AG04450 (cell line): ENCODE results near the gene RCE1. TPM values are rescaled to one million over a fixed set of nuclear protein-coding genes. Genes with fewer than 3 reads are reported as not detected.
"Not testable (repeated sequence)": the region's sequence is repeated elsewhere in the genome, so short reads cannot be mapped to it uniquely, and the experiment has no call there.

Source experiments
- CTCF ChIA-PET: fragments of 300-600, 350-600 bp; formaldehyde crosslinking; extraction: SDS; loops from one replicate; lab custom pipeline; 2022; ENCODE audit warnings: antibody characterized with exemption, inconsistent platforms; lab: Charles Lee
- POLR2A ChIA-PET: fragments of 350-600 bp; formaldehyde crosslinking; extraction: SDS; loops from one replicate; lab custom pipeline; 2021; ENCODE audit warnings: antibody characterized with exemption, inconsistent platforms; lab: Yijun Ruan, JAX
- DNase-seq: peaks from one replicate; pipeline ENCODE4 v3.0.0-alpha.2; 2011; ENCODE audit warnings: low read depth, low spot score
- H3K27ac ChIP-seq: one replicate; pipeline ENCODE4 v1.5.1; 2012; ENCODE audit warnings: low read depth, low read length, control low read depth
- H3K27me3 ChIP-seq: one replicate; pipeline ENCODE4 v1.6.0; 2012; ENCODE audit warnings: low read length; ENCODE audit not compliant: control insufficient read depth, insufficient read depth
- H3K4me3 ChIP-seq: 2 replicates; pipeline ENCODE4 v1.5.1; 2011; ENCODE audit warnings: mild to moderate bottlenecking, low read depth, low read length, control low read depth
- H3K9me3 ChIP-seq: 2 replicates; pipeline ENCODE4 v1.5.1; 2012; ENCODE audit warnings: low read length; ENCODE audit not compliant: control insufficient read depth, insufficient read depth
- polyA minus RNA-seq: library from RNA; depleted of rRNA, polyadenylated mRNA; stranded (reverse); fragments of >200 nt; gene quantifications from 2 replicates; pipeline ENCODE4 v1.2.3, GENCODE V29; 2011; rRNA and poly(A)+ RNA removed
- polyA plus RNA-seq: library from polyadenylated mRNA; depleted of rRNA; stranded (reverse); fragments of >200 nt; gene quantifications from 2 replicates; pipeline ENCODE4 v1.2.3, GENCODE V29; 2011; rRNA removed
- TF ChIP-seq, protein P1 (sequence below): IDR thresholded peaks from 2 replicates; pipeline ENCODE4 v1.5.1; 2011; ENCODE audit warnings: low read depth, low read length, control low read depth, inconsistent platforms

Gene RCE1, protein sequence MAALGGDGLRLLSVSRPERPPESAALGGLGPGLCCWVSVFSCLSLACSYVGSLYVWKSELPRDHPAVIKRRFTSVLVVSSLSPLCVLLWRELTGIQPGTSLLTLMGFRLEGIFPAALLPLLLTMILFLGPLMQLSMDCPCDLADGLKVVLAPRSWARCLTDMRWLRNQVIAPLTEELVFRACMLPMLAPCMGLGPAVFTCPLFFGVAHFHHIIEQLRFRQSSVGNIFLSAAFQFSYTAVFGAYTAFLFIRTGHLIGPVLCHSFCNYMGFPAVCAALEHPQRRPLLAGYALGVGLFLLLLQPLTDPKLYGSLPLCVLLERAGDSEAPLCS
- polyA plus RNA-seq (9.2 and 11.4 TPM in 2 replicates), polyA minus RNA-seq (8.6 and 14.1 TPM in 2 replicates)

DNA sequence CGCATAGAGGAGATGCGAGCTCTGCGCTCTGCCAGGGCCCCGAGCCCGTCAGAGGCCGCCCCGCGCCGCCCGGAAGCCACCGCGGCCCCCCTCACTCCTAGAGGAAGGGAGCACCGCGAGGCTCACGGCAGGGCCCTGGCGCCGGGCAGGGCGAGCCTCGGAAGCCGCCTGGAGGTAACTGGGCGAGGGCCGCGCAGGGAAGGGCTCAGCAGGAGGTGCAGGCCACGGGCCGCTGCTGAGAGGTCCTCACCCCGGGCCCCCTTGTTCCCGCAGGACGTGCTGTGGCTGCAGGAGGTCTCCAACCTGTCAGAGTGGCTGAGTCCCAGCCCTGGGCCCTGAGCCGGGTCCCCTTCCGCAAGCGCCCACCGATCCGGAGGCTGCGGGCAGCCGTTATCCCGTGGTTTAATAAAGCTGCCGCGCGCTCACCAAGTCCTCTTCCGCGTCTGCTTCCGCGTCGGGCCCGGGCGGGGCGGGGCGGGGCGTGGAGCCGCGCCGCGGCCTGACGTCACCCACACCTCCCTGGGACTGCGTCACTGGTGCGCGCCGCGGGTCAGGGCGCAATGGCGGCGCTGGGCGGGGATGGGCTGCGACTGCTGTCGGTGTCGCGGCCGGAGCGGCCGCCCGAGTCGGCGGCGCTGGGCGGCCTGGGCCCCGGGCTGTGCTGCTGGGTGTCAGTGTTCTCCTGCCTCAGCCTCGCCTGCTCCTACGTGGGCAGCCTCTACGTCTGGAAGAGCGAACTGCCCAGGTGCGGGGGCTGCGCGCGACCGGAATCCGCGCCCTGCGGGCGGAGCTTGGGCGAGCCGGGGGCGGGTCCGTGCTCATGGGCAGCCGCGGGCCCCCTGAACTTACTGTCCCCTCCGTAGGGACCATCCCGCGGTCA lies at the start of gene RCE1:
TSS of gene RCE1 (plus strand) at position 546 of the 880 bp plus-strand sequence. CDS start at position 561, 15 bp downstream.
- peak; percentile 52 for DNase-seq
- peak within 1 kb of the TSS; percentile 96 for H3K27ac ChIP-seq
- TF ChIP-seq, protein P1, sequence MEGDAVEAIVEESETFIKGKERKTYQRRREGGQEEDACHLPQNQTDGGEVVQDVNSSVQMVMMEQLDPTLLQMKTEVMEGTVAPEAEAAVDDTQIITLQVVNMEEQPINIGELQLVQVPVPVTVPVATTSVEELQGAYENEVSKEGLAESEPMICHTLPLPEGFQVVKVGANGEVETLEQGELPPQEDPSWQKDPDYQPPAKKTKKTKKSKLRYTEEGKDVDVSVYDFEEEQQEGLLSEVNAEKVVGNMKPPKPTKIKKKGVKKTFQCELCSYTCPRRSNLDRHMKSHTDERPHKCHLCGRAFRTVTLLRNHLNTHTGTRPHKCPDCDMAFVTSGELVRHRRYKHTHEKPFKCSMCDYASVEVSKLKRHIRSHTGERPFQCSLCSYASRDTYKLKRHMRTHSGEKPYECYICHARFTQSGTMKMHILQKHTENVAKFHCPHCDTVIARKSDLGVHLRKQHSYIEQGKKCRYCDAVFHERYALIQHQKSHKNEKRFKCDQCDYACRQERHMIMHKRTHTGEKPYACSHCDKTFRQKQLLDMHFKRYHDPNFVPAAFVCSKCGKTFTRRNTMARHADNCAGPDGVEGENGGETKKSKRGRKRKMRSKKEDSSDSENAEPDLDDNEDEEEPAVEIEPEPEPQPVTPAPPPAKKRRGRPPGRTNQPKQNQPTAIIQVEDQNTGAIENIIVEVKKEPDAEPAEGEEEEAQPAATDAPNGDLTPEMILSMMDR = no peak
- CTCF ChIA-PET = interaction anchor here (1.1 kb wide), 1 partner anchor 211 kb away, joined by 3 read pairs; no protein-coding TSS in a partner anchor
- H3K27me3 ChIP-seq = no peaks in the 10 kb centered on the region
- POLR2A ChIA-PET = interaction anchor here (0.5 to 2.2 kb wide), 13 partner anchors 12 to 840 kb away, joined by 3 to 16 read pairs (median 3); partner anchors contain the start of genes C11orf86, RBM4 and YIF1A
- H3K4me3 ChIP-seq = peak within 1 kb of the TSS; percentile 100
- H3K9me3 ChIP-seq = no peaks in the 10 kb centered on the region; the same call in 1 of the 2 replicates

DNA sequence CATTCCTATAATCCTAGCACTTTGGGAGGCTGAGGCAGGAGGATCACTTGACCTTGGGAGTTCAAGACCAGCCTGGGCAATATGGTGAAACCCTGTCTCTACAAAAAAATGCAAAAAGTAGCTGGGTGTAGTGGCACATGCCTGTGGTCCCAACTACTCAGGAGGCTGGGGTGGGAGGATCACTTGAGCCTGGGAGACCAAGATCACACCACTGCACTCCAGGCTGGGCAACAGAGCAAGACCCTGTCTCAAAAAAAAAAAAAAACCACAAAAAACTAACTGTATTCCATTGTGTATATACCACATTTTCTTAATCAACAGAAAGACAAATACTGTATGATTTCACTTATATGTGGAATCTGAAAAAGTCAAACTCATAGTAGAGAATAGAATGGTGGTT lies 43.4 kb upstream of the RCE1 start:
- H3K27me3 ChIP-seq, DNase-seq, H3K4me3 ChIP-seq, H3K27ac ChIP-seq, H3K9me3 ChIP-seq: not testable (repeated sequence)
- POLR2A ChIA-PET = interaction anchor here (0.7 kb wide), 1 partner anchor 26 kb away, joined by 4 read pairs; no protein-coding TSS in a partner anchor
- CTCF ChIA-PET = interaction anchor here (1.2 kb wide), 1 partner anchor 34 kb away, joined by 3 read pairs; no protein-coding TSS in a partner anchor

GRCh38 chr11:66800720-66801428 lies 42.4 kb upstream of the RCE1 start:
- ChIA-PET CTCF (interaction anchor here (1.2 kb wide), 1 partner anchor 33 kb away, joined by 3 read pairs; no protein-coding TSS in a partner anchor), POLR2A (no interaction called here)
- TF ChIP-seq, protein P1 = no peak
- Histone ChIP-seq H3K27me3 (no peaks in the 10 kb centered on the region), H3K4me3 (no peak overlapping the region), H3K9me3 (no peaks in the 10 kb centered on the region), H3K27ac (no peak overlapping the region)
- no peak for DNase-seq

DNA sequence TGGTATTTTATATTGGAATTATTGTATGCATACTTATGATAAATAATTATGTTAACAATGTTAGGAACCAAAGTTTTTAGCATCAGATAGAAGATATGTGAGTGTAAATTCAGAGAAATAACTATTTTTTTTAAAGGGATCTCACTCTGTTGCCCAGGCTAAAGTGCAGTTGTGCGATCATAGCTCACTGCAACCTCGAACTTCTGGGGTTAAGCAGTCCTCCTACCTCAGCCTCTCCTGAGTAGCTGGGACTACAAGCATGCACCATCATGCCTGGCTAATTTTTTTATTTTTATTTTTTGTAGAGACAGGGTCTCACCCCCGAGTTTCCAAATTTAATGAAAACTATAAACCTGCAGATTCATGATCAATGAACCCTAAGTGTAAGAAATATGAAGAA lies 33.6 kb upstream of the RCE1 start:
- CTCF ChIA-PET = no interaction called here

More for the DNA sequence above, 33.6 kb upstream of the RCE1 start:
- no peak for DNase-seq
- TF ChIP-seq, protein P1 = no peak
- POLR2A ChIA-PET = no interaction called here
- Histone ChIP-seq H3K4me3 (no peak overlapping the region), H3K27ac (no peak overlapping the region), H3K27me3 (no peaks in the 10 kb centered on the region), H3K9me3 (no peaks in the 10 kb centered on the region)
